GM23338 (cell line): Measurements from ENCODE around the gene EYS. TPM values are rescaled to one million over a fixed set of nuclear protein-coding genes. Genes with fewer than 3 reads are reported as not detected.

Source experiments
- ATAC-seq: fragments of 200-7000 bp; cut with Tn5 transposase; 3 replicates; pipeline ENCODE4 v1.9.1; 2020
- DNase-seq: peaks from one replicate; pipeline ENCODE4 v3.0.0-alpha.2; 2015; ENCODE audit warnings: low spot score
- H2AFZ ChIP-seq: fragments of 200-600 bp; sonication (generic); 2 replicates; pipeline ENCODE4 v1.8.0; 2016; ENCODE audit warnings: antibody characterized with exemption, mild to moderate bottlenecking, moderate library complexity
- H3F3A ChIP-seq: fragments of 200-600 bp; sonication (generic); replicated peaks from 2 replicates; pipeline ENCODE4 v1.8.0; 2017; ENCODE audit warnings: antibody characterized with exemption, mixed run types, low read depth
- H3K27ac ChIP-seq: fragments of 200-600 bp; sonication (generic); 2 replicates; pipeline ENCODE4 v1.6.1; 2016; ENCODE audit warnings: low read depth
- H3K27me3 ChIP-seq: fragments of 200-600 bp; sonication (generic); 2 replicates; pipeline ENCODE4 v1.8.0; 2016; ENCODE audit warnings: mild to moderate bottlenecking, mixed run types, moderate library complexity; ENCODE audit not compliant: insufficient read depth
- H3K36me3 ChIP-seq: fragments of 200-600 bp; sonication (generic); 2 replicates; pipeline ENCODE4 v1.8.0; 2016; ENCODE audit warnings: mild to moderate bottlenecking; ENCODE audit not compliant: insufficient read depth
- H3K4me1 ChIP-seq: fragments of 200-600 bp; sonication (generic); 2 replicates; pipeline ENCODE4 v1.8.0; 2016; ENCODE audit warnings: mild to moderate bottlenecking, moderate library complexity; ENCODE audit not compliant: insufficient read depth
- H3K4me2 ChIP-seq: fragments of 200-600 bp; sonication (generic); 2 replicates; pipeline ENCODE4 v1.7.1; 2017; ENCODE audit warnings: mixed run types
- H3K4me3 ChIP-seq: fragments of 200-600 bp; sonication (generic); 2 replicates; pipeline ENCODE4 v1.6.1; 2016; ENCODE audit warnings: mixed run types
- H3K79me2 ChIP-seq: fragments of 200-600 bp; sonication (generic); replicated peaks from 2 replicates; pipeline ENCODE4 v1.8.0; 2017; ENCODE audit warnings: mild to moderate bottlenecking; ENCODE audit not compliant: insufficient read depth
- H3K9me2 ChIP-seq: fragments of 200-600 bp; sonication (generic); 2 replicates; pipeline ENCODE4 v1.8.0; 2017; ENCODE audit not compliant: insufficient read depth
- H4K20me1 ChIP-seq: fragments of 200-600 bp; sonication (generic); replicated peaks from 2 replicates; pipeline ENCODE4 v1.8.0; 2017; ENCODE audit warnings: mild to moderate bottlenecking; ENCODE audit not compliant: insufficient read depth
- H3K27ac Mint-ChIP-seq: 2 replicates; pipeline ENCODE4 v1.8.0; 2020; ENCODE audit warnings: inconsistent platforms, mild to moderate bottlenecking, moderate library complexity, mixed read lengths
- H3K27me3 Mint-ChIP-seq: 3 replicates; pipeline ENCODE4 v1.8.0; 2022; ENCODE audit warnings: low read depth, mild to moderate bottlenecking, moderate library complexity, mixed read lengths, inconsistent platforms; ENCODE audit not compliant: insufficient read depth, poor library complexity
- H3K36me3 Mint-ChIP-seq: 3 replicates; pipeline ENCODE4 v1.8.0; 2021; ENCODE audit warnings: low read depth, mild to moderate bottlenecking, inconsistent platforms, moderate library complexity, mixed read lengths
- H3K4me1 Mint-ChIP-seq: 3 replicates; pipeline ENCODE4 v1.8.0; 2020; ENCODE audit warnings: mild to moderate bottlenecking, inconsistent platforms, mixed read lengths
- H3K4me3 Mint-ChIP-seq: 3 replicates; pipeline ENCODE4 v1.8.0; 2021; ENCODE audit warnings: moderate library complexity, mild to moderate bottlenecking, inconsistent platforms, mixed read lengths
- H3K9me3 Mint-ChIP-seq: 3 replicates; pipeline ENCODE4 v1.8.0; 2020; ENCODE audit warnings: moderate library complexity, mild to moderate bottlenecking, inconsistent platforms, mixed read lengths
- CREB1 ChIP-seq: fragments of 250-450 bp; sonication (Bioruptor Pico); IDR thresholded peaks from 2 replicates; pipeline ENCODE4 v1.5.0; 2020; ENCODE audit warnings: low read depth, mild to moderate bottlenecking, moderate library complexity
- CTCF ChIP-seq, 2 experiments: fragments of 200-600 bp in 1 of 2; sonication (generic) in 1 of 2; conservative IDR thresholded peaks; 2 replicates each; pipeline versions ENCODE4 v1.5.1 to v1.6.1; 2016 to 2017; ENCODE audit warnings: antibody characterized with exemption in 2 of 2, low read depth in 2 of 2, mild to moderate bottlenecking in 2 of 2, moderate library complexity in 1 of 2
- ETS1 ChIP-seq: IDR thresholded peaks from 2 replicates; pipeline ENCODE4 v1.6.1; 2016; ENCODE audit warnings: antibody characterized with exemption
- EZH2 ChIP-seq: fragments of 200-600 bp; sonication (generic); IDR thresholded peaks from one replicate; pipeline ENCODE4 v1.8.0; 2017; ENCODE audit warnings: antibody characterized with exemption, mild to moderate bottlenecking, low read depth; ENCODE audit not compliant: unreplicated experiment
- EZH2phosphoT487 ChIP-seq: fragments of 200-600 bp; sonication (generic); IDR thresholded peaks from one replicate; pipeline ENCODE4 v1.8.1; 2018; ENCODE audit warnings: antibody characterized with exemption; ENCODE audit not compliant: unreplicated experiment
- JUNB ChIP-seq: IDR thresholded peaks from one replicate; pipeline ENCODE4 v1.6.1; 2016; ENCODE audit warnings: antibody characterized with exemption; ENCODE audit not compliant: unreplicated experiment
- NANOG ChIP-seq: IDR thresholded peaks from 2 replicates; pipeline ENCODE4 v1.6.1; 2016; ENCODE audit warnings: antibody characterized with exemption, borderline replicate concordance
- POLR2AphosphoS5 ChIP-seq: IDR thresholded peaks from 2 replicates; pipeline ENCODE4 v1.6.1; 2016; ENCODE audit warnings: antibody characterized with exemption, low read depth
- REST ChIP-seq: IDR thresholded peaks from one replicate; pipeline ENCODE4 v1.6.1; 2018; ENCODE audit warnings: antibody characterized with exemption; ENCODE audit not compliant: unreplicated experiment
- STAT1 ChIP-seq: IDR thresholded peaks from one replicate; pipeline ENCODE4 v1.6.1; 2016; ENCODE audit warnings: antibody characterized with exemption; ENCODE audit not compliant: unreplicated experiment
- ZNF114 ChIP-seq: fragments of 250-450 bp; sonication (Bioruptor Pico); IDR thresholded peaks from 2 replicates; pipeline ENCODE4 v1.5.0; 2020; ENCODE audit warnings: mild to moderate bottlenecking, moderate library complexity
- ZNF331 ChIP-seq: fragments of 250-450 bp; sonication (Bioruptor Pico); IDR thresholded peaks from 2 replicates; pipeline ENCODE4 v1.5.0; 2020; ENCODE audit warnings: low read depth, mild to moderate bottlenecking, moderate library complexity
- ZNF462 ChIP-seq: fragments of 250-450 bp; sonication (Bioruptor Pico); IDR thresholded peaks from 2 replicates; pipeline ENCODE4 v1.5.0; 2020; ENCODE audit warnings: mild to moderate bottlenecking, moderate library complexity
- polyA plus RNA-seq: library from polyadenylated mRNA; unstranded; fragments of >200 nt; fragmentation: Nextera tagmentation; extraction: Ambion mirVana; gene quantifications from 2 replicates; pipeline ENCODE4 v1.2.1, GENCODE V29; 2016
- total RNA-seq: library from RNA; depleted of rRNA; stranded (reverse); fragments of >200 nt; shearing (Covaris generic); gene quantifications from 2 replicates; pipeline ENCODE4 v1.2.3, GENCODE V29; 2014

Gene EYS
- total and polyA plus RNA-seq, 2 experiments from 2014 or later: 0.38 to 0.52 TPM

GRCh38 chr6:64437996-64438395, 1269.0 kb downstream of the EYS start:
- Mint-ChIP-seq H3K4me3 (no peak overlapping the region), H3K4me1 (peaks cover 4% of the 10 kb centered on the region), H3K27me3 (no peaks in the 10 kb centered on the region), H3K36me3 (peaks cover 11% of the 10 kb centered on the region; the same call in 2 of the 3 replicates), H3K9me3 (peaks cover 21% of the 10 kb centered on the region), H3K27ac (no peak overlapping the region)
- Histone ChIP-seq H3K4me3 (no peak overlapping the region), H3K4me1 (peaks cover 4% of the 10 kb centered on the region), H3K4me2 (no peak overlapping the region), H3K9me2 (no peaks in the 10 kb centered on the region), H3K36me3 (no peaks in the 10 kb centered on the region), H3F3A (no peaks in the 10 kb centered on the region), H2AFZ (no peak overlapping the region), H3K27me3 (no peaks in the 10 kb centered on the region), H3K27ac (no peak overlapping the region), H4K20me1 (no peaks in the 10 kb centered on the region), H3K79me2 (no peaks in the 10 kb centered on the region)
- DNase-seq (no peak), ATAC-seq (no peak)
- no peak for TF ChIP-seq POLR2AphosphoS5
- TF ChIP-seq EZH2: no peak
- no peak for TF ChIP-seq STAT1
- no peak for TF ChIP-seq ZNF462 (CRISPR knock-in tag)
- TF ChIP-seq EZH2phosphoT487: no peak
- no peak for TF ChIP-seq CTCF (conservative IDR thresholded peaks at IDR 0.05; ENCODE audit: low read depth in 2 of 2)
- TF ChIP-seq REST: no peak
- TF ChIP-seq ZNF114 (CRISPR knock-in tag): no peak
- no peak for TF ChIP-seq JUNB
- no peak for TF ChIP-seq CREB1 (CRISPR knock-in tag)
- TF ChIP-seq NANOG: no peak
- no peak for TF ChIP-seq ZNF331
- no peak for TF ChIP-seq ETS1
